ENCODE measurements around the gene SLC16A10.
"Not testable (repeated sequence)": the region's sequence is repeated elsewhere in the genome, so short reads cannot be mapped to it uniquely, and the experiment has no call there.

The SLC16A10 gene

DNA sequence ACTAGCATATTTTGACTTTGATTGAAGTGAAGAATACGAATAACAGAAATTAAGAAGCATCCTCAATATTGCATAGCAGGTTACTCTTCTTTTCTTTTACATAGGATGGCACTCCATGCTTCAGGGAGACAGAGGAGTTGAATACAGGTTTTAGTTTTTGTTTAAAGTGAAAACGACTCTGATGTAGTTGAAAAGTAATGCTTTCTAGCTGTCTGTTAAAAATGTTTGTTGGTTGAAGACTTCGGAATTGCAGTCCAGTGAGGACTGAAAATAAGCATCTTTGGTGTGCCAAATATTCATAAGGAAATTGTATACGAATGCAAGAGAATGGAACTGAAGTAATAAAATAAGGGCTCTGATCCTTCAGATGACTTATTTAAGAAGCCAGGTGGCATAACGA lies 618 bp upstream of the SLC16A10 start:
- DNase-seq = no peak

DNA sequence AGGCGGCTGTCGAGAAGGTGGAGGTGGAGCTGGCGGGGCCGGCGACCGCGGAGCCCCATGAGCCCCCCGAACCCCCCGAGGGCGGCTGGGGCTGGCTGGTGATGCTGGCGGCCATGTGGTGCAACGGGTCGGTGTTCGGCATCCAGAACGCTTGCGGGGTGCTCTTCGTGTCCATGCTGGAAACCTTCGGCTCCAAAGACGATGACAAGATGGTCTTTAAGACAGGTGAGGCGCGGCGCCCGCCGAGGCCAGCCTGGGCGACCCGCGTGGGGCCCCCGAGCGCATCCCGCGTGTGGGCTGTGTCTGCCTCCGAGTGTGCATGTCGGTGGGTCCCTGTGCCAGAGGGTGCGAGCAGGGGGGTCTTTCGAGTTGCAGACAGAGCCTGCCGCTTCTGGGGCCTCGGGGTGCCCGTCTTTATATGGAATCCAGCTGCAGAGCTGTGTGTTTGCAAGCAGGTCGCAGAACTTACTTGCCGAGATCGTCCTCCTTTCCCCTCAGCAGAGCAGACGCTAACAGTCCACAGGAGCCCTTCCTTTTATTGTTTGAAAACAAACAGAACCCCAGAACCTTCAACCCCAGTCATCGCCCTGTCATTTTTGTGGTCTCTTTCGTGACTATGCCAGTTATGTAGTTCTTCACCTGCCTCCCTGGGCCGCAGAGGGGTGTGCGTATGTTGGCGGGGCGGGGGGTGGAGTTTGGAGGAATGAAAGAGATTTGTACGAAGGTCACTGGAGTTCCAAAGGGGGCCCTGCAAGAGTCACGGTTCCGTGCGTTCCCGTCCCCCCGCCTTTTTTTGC lies 766 bp downstream of the SLC16A10 start:
- DNase-seq = peak; percentile 75

DNA sequence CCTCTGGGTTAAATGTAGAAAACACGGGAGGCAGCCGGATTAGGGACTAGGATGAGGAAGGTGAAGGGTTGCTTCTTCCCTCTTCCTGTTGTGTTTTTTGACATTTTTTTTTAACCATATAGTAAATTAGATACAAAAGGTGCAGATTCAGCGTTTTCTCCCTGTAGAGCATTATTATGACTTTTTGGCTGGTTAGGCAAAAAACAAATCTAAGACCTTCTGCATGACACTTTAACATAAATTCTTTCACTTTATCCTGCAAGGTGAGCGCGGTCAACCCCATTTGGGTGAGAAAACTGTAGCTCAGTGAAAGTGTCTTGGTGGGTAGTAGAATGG lies 1.3 kb downstream of the SLC16A10 start:
- no peak for DNase-seq

DNA sequence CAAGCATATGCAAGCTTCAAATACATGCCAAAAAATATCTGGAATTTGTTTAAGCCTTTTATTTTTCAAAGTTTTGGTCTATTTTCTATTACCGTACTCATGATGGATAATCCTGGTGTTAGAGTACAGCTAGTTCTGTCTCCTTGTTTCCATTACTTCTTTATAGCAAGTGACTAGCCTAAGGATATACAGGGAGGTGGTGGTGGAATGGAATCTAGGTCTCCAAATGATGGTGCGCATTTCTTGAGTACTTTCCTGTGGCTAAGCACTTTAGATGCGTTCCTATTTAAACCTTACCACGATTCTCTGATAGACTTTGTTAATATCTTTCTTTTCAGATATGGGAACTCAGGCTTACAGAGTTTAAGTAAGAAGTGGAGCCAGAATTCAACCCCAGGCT lies 3.5 kb downstream of the SLC16A10 start:
- DNase-seq = no peak

DNA sequence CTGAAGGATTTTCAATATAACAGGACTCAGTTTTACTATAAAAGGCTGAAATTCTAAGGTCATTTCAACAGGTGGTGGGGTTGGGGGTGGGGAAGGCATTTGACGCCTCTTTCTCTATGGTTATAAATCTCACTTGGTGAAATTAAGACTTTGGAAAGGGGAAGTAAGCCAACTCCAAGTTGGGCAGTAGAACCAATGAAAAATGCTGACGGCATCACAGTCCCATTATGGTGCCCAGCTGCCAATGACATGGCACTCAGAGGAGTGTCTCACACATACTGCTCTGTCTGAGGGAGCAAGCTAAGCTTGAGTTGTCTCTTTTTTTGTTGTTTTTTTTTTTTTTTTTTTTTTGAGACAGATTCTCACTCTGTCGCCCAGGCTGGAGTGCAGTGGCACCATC lies 4.7 kb downstream of the SLC16A10 start:
- no peak for DNase-seq

DNA sequence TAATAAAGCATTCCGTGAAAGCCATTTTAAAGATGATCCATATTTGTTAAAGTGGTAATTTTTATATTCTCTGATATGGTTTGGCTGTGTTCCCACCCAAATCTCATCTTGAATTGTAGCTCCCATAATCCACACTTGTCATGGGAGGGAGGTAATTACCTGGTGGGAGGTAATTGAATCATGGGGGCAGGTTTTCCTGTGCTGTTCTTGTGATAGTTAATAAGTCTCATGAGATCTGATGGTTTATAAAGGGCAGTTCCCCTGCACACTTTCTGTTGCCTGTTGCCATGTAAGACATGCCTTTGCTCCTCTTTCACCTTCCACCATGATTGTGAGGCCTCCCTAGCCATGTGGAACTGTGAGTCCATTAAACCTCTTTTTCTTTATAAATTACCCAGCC lies 8.2 kb downstream of the SLC16A10 start:
- DNase-seq = not testable (repeated sequence)

DNA sequence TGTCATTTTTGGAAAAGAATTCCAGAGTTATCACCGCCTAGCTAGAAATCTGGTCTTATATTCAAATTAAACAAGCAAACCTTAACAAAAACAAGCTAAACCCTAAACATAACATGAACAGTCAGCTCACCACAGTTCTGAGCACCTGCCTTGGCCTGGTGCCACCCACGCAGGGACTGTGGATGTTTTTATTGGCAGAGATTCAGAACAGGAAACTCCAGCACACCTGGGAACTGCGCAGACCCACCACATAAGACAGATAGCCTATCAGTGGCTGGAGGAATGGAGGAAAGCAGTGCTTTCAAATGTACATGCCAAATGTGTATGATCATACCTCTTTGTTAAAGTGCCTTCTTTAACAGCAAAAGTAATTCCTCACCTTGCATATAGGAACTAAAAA lies 8.9 kb downstream of the SLC16A10 start:
- peak; percentile 78 for DNase-seq

DNA sequence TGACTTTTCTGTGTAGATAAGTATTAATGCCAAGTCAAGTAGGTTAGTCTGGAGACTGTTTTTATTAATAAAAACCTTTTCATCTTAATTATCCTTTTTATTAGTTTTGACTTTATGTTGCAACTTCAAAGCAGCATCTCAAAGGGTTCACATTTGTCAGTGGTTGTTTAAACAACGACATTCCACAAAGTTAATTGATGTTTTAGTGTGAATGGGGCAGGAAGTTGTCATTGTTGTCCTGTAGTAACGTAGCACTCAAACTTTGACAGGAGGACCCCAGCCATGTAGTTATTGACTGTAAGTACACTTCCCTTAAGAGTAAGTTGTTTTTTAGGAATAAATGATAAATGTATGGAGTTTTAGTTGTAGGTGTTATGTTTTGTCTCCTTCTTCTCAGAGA lies 11.3 kb downstream of the SLC16A10 start:
- no peak for DNase-seq

DNA sequence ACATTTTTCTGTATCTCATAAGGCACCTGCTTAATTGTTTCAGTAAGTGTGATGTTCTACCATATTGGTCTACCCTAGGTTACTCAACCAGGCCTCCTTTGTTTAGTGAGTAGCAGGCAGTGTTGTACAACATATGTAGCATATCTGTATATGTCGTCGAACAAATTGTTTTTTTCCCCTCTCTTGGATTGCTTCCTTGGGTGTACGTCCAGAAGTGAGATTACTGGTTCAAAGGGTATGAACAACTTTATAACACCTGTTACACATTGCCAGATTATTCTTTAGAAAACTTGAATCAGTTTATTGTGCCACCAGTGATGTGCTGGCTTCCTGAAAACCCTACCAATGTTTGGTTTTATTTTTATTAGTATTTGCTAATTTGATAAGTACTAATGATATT lies 14.7 kb downstream of the SLC16A10 start:
- no peak for DNase-seq

DNA sequence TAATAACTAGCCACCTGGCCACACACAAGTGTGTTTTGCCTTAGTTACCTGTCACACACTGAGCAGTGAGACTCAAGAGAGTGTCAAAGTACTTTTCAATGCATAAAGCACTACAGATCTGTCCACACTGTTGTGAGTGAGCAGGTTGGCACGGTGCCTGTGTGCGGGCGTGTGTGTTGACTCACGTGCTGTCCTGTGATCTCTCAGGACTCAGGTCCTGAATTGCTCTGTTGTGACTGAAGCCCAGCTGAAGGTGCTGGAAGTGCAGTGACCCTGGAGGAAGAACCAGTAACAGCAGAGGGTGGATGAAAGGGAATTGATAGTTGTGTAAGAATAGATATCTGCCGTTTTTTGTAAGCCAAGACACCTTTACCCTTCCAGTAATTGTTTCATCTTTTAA lies 18.3 kb downstream of the SLC16A10 start:
- DNase-seq = peak; percentile 52

DNA sequence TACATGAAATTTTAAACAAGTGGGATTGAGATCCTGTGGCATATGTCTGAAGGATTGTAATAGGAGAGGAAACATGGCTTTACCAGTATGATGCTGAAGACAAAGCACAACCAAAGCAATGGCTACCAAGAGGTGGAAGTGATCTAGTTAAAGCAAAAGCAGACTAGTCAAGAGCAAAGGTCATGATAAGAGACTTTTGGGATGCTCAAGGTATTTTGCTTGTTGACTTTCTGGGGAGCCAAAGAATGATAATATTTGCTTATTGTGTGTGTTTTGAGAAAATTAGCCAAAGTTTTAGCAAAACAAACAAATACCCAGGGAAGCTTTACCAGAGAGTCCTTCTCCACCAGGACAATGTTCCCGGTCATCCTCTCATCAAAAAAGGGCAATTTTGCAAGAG lies 20.3 kb downstream of the SLC16A10 start:
- no peak for DNase-seq

DNA sequence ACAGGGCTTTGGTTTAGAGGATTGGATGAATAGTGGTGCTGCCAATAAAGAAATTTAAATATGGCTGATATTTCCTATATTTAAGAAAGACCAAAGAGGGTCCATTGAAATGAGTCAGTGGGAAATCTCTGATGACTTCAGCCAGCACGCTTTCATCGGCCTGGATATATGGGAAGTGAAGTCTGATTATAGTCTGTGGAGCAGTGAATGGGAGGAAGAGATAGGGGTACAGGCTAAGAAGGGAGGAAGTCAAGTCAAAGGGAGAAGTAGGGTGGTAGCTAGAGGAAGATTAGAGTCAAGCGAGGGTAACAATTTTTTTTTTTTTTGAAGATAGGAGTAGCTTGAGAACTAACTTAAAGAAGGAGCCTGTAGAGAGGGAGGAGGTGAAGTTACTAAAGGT lies 22.7 kb downstream of the SLC16A10 start:
- no peak for DNase-seq

DNA sequence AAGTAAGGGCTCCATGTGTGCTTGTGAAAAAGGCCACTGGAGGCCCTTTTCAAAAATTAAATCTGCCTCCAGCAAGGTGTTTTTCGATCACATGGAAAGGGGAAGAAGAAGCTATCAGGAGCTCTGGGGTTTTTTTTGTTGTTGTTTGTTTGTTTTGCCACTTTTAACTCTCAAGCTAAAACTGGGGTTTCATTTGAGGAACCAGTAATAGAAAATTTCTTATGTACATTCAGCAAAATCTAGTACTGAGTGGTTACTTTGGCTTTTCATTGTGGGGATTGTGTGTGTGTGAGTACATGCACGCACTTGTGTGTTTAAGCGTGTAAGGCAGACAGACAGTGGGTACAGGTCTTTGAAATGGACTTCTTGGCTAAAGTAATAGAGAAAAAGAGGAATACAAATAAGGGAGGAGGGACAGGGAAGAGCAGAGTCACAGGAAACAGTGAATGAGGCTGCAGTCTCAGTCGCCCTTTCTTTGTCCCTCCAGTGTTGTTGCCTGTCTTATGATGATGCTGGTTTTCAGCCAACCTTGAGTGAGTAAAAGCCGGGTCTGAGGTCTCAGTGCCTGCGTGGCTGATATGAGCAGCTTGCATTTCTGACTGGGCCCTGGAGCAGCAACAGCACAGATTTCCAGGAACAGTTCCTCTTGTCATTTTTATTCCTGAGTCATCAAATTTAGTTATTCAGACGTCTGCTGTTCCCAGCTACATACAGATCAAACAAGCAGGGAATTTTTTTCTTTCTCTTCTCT lies 26.2 kb downstream of the SLC16A10 start:
- DNase-seq = peak; percentile 48

DNA sequence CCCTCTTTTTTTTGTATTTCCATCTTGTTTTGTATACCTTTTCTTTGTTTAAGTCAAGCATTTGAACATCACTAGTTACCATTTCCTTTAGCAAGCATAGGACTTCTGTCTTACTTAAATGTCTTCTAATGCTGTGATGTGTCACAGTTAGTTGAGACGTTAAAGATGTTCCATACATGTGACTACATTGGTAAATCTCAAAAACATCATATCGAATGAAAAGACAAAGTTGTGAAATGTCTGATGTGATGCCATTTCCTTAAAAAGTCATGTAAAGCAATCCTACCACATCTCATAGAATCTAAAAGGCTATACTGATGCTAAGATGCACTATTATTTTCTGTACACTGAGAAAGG lies 26.8 kb downstream of the SLC16A10 start:
- DNase-seq = no peak

DNA sequence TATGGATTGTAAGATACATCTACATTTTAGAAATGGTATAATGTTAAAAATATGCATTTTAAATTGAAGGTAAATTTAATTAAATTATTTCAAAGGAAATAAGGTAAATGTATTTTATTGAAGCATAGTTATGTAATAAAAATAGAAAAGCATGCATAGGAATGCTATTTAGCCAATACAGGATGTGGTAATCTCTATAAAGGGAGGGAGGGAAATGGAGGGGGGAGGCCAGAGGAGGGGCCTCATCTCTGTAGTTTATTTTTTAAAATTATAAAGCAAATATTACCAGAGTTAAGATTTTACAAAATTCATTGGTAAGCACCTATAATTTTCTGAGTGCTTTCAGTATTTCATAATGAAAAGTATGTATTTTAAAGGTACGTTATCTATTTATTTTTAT lies 27.2 kb downstream of the SLC16A10 start:
- peak; percentile 27 for DNase-seq

DNA sequence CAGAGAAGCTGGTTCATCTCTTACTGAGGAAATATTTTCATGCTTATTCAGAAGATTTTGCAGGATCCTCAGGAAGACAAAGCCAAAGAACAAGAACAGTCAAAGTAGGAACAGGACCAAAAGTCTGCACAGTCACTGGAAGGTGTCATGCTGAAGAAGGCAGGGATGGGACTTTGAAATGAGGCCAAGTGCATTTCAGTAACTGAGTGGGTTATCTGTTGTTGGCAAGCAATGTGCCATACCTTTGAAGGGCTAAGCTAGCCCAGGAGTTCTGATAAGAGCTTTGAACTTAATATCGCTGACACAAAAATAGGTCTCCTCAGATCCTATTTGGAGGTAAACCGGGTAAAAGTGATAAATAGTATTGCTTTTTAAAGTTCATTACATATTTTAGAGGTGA lies 31.5 kb downstream of the SLC16A10 start:
- DNase-seq = no peak

DNA sequence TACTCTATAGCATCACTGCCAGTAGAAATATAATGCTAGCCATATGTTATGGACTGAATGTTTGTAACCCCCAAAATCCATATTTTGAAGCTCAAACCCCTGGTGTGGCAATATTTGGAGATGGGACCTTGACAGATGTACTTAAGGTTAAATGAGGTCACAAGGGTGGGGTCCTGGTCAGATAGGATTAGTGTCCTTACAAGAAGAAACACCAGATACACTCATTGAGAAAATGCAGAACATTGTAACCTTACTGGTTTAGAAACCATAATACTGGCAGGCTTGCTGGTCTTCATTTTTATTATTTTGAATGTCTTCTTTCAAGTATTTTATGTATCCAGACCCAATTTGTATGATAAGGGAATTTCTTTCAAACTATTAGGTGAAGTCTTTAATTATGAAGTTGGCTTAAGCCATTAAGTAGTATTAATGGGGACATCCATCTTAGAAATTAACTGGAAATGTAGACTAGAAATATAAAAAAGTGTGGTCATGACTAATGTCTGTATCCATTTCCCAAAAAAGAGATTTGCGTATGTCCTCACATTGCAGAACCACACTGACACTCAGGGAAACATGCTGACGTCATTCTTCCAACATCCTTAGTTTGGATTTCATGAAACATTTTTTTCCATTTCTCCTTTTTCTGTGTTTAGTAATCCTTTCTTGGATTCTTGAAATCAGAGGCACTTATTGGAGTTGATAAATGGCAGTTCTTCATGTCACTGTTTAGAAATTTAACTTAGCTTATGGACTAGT lies 32.4 kb downstream of the SLC16A10 start:
- DNase-seq = no peak

DNA sequence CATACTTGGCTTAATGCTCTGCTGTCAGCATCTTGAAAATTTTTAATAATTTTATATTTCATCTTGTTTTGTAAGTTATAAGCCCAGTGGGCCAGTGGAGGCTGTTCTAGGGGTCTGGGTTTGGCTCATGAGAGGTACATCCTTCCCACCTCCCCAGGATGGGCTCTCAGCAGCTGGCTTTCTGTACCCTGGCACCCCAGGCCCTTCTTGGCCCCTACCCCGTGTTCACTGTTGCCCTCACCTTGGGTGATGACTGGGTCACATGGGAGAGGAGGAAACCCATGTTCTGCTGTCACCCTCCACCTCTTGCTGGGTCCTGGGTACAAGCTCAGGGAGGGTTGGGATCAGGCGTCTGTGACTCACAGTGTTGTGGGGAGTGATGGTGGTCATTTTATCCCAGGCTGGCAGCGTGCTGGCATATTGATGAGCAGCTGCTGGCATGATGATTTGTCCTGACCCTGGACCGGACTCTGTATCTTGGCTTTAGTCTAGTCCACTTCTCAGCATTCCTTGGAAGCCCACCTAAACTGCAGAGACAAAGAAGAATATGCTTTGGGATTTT lies 34.6 kb downstream of the SLC16A10 start:
- no peak for DNase-seq

DNA sequence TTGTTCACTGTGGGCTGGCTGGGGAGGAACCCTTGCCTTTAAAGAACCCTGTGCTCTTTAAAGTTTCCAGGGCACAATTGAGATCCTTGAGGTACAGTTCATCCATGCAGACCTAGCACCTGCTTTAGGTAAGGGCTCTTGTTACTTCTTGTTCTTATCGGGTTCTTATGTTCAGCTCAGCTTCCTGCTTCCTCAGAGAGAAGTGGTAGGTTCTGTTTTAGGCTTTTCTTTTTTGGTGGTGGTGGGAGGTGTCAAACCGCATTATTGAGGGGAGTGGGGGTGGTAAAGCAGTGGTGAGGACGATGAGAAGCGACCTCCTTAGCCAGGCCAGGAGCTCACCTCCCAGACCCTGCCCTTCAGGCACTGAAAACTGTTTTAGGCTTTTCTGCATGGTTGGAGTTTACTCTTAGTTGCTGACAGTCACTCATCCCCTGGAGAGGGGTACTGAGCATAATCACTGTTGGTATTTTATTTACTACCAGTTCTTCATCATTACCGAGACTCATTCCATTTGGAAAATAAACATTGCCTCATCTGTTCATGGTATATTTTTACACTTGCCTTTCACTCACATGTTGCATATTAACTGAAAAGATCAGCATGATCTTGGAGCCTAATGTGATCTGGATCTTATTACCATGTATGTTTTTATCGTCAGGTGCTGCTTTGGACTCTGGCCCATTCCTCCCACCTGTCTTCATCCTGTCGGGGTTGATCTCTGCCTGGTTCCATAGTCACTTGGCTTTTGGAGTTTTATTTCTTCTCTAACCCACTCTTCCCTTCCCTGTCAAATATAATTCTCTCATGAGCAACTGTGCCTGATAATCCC lies 35.4 kb downstream of the SLC16A10 start:
- no peak for DNase-seq

DNA sequence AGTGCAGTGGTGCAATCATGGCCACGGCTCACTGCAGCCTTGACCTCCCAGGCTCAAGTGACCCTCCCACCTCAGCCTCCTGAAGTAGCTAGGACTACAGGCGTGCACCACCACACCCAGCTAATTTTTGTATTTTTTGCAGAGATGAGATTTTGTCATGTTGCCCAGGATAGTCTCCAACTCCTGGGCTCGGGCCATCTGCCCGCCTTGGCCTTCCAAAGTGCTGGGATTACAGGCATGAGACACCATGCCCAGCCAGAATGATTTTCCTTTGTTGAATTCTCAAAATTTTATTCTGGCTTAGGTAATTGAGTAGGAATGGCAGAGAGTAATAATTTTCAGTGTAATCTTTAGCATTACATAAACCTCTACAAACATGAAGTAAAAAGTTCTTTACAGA lies 37.1 kb downstream of the SLC16A10 start:
- no peak for DNase-seq

DNA sequence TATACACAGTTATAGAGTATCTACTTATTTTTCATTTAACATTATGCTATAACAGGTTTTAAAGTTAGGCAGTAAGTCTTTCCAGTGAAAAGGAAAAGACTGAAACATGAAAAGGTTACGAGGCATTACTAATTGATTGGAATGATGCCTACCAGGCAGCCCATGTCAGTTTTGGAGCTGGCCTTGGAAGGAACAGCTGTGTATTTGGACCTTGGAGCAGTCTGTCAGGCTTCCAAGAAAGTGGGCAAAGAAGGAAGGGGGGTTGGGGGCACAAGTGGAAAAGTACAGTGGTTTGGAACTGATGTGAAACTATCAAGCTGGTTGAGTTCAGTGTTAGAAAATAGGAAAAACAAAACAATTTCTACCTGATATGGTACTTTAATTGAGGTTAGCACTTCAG lies 41.7 kb downstream of the SLC16A10 start:
- no peak for DNase-seq

DNA sequence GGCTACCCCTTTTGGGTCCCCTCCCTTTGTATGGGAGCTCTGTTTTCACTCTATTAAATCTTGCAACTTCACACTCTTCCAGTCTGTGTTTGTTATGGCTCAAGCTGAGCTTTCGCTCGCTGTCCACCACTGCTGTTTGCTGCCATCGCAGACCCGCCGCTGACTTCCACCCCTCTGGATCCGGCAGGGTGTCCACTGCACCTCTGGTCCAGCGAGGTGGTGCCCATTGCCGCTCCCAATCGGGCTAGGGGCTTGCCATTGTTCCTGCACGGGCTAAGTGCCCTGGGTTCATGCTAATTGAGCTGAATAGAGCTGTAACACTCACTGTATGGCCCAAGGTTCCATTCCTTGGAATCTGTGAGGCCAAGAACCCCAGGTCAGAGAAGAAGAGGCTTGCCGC lies 43.7 kb downstream of the SLC16A10 start:
- DNase-seq = not testable (repeated sequence)

DNA sequence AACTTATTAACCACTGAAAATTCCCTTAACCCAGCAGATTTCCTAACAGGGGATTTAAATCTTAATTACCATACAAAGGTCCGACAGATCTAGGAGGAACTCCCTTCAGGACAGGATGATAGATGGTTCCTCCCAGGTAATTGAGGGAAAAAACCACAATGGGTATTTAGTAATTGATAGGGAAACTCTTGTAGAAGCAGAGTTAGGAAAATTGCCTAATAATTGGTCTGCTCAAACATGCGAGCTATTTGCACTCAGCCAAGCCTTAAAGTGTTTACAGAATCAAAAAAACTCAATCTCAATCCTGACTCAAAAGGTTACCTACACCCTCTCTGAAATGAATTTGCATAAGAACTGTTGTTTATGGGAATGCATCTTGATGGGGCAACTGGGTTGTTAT lies 45.4 kb downstream of the SLC16A10 start:
- not testable (repeated sequence) for DNase-seq

Measured in CD4-positive, alpha-beta T cell treated with Interleukin-17A for 4 hours (primary cell).